Astrocyte of the spinal cord (primary cell): ENCODE measurements around the gene PRKG1.

Experiments used
- DNase-seq: peaks from one replicate; pipeline ENCODE4 v3.0.0; 2011; ENCODE audit warnings: low read depth, low spot score
- H3K4me3 ChIP-seq: 2 replicates; pipeline ENCODE4 v1.5.1; 2011; ENCODE audit warnings: low read depth, mild to moderate bottlenecking, low read length, moderate library complexity
- CTCF ChIP-seq: IDR thresholded peaks from 2 replicates; pipeline ENCODE4 v1.5.1; 2012; ENCODE audit warnings: low read depth, mild to moderate bottlenecking, low read length, inconsistent platforms
- in situ Hi-C: cut with HindIII; loops from 2 replicates; pipeline ENCODE4 v1.10.0; 2017; ENCODE audit warnings: low sequenced_read_pairs

Gene PRKG1

DNA sequence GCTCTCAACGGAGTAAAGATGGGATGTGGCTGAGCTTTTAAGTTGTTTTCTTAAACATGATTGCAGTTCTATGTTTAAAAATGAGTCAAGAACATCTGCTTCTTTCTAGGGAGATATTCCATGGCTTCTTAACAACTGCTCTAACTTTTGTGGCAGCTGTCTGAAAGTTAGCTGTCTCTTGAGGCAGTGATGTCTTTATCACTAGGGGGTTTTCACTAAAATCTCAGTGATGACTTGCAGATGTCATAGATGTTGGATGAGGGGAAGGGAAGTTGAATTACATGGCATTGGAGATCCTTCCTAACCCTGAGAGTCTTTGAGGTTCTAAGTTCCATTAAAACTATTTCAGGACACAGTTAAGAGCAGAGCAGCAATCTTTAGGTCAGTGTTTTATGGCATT lies 43.5 kb downstream of the PRKG1 start:
- in situ Hi-C loops: no loop called here
- no peak for TF ChIP-seq CTCF
- DNase-seq: no peak
- no peak overlapping the region for H3K4me3 ChIP-seq

- DNase-seq: no peak
- no peak overlapping the region for H3K4me3 ChIP-seq
- no peak for TF ChIP-seq CTCF
- in situ Hi-C loops: no loop called here
Observed at GRCh38 chr10:51119441-51119840, 45.2 kb downstream of the PRKG1 start.

DNA sequence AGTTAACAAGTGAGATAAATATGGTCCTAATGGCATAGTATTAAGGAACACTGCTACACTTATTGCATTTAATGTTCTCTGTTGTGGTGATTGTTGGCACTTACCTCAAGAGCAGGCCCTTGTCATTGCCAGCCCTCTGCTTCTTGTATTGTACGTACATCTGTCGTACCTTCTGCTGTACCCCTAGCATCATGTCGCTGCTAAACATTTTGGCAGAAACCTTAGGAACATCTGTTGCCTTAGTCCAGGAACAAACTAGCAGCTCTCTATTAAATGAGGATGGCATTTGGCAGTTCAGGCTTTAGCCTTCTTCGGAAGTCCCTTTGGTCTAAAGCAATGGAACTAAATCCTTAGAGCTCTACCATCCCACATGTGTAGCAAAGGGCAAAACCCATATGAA lies 47.6 kb downstream of the PRKG1 start:
- in situ Hi-C loops: no loop called here
- no peak for DNase-seq
- H3K4me3 ChIP-seq: no peak overlapping the region
- no peak for TF ChIP-seq CTCF

- in situ Hi-C loops: no loop called here
- H3K4me3 ChIP-seq: no peak overlapping the region
- no peak for TF ChIP-seq CTCF
- DNase-seq: no peak
Observed at GRCh38 chr10:51124852-51125251, 50.6 kb downstream of the PRKG1 start.

DNA sequence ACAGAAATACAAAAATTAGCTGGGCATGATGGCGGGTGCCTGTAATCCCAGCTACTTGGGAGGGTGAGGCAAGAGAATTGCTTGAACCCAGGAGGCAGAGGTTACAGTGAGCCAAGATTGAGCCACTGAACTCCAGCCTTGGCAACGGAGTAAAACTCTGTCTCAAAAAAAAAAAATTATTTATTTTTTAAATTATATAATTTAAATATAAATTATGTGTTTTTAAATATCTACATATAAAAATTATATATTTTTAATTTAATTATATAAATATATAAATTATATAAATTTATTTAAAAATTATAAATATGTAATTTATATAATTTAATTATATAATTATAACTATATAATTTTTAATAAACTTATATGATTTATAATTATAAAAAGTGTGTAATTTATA lies 51.2 kb downstream of the PRKG1 start:
- in situ Hi-C loops: no loop called here
- no peak for TF ChIP-seq CTCF
- H3K4me3 ChIP-seq: no peak overlapping the region
- no peak for DNase-seq

DNA sequence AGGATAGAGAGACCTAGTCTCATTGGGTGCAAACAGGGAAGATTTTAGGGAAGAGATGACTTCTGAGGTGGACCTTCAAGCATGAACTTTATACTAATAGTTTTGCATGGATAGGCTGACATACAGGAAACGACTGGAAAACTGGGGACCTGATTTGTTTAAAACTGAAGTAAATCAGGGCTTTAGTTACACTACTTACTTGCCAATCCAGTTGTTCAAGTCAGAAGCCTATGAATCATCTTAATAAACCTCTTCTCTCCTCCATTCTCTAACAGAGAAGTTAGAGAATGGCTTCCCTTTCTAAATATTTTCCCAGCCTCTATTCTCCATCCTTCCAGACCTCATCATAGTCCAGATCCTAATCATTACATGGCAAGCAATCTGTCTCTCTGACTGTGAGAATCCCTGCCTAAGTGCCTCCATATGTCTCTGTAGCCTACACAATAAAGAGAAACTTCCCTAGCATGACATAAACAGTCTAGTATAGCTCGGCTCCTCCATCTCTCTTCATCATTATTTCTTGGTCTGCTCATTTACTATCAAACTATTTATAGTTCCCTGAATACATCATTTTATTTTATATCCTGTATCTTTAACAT lies 55.8 kb downstream of the PRKG1 start:
- DNase-seq: no peak
- H3K4me3 ChIP-seq: no peak overlapping the region
- in situ Hi-C loops: no loop called here
- TF ChIP-seq CTCF: no peak
